ENCODE data around the gene DDX3X. TPM values are rescaled to one million over a fixed set of nuclear protein-coding genes. Genes with fewer than 3 reads are reported as not detected.

Gene DDX3X
- total and polyA plus RNA-seq, 12 donors = 36.8 to 247 (median 153) TPM

DNA sequence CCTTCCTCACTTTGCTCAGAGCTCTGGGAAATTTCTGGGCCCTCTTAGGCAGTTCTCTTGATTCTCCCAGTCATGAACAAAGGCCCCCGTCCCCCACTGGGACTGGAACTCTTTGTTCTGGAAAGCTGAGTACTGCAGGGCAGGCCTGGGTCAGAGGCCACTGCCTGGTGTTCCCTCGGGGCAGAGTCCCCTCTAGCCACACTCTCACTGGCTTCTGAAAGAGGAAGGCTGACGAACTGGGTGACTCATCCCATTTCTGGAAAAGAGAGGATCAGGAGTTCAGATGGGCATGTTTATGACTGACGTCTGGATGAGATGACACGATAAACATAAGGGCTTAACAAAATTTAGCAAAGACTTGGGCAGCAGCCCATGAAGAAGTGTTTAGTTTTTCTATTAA is 47.7 kb downstream of the DDX3X start:
- Histone ChIP-seq H3K36me3 (no peaks in the 10 kb centered on the region), H3K27ac (peak overlapping the region in 1 of 10 donors; percentile 78), H3K4me3 (no peak overlapping the region), H3K27me3 (peaks cover 0 to 9% (median 0%) of the 10 kb centered on the region in 7 donors), H3K9me3 (no peaks in the 10 kb centered on the region), H3K4me1 (peaks cover 0 to 15% (median 0%) of the 10 kb centered on the region in 9 donors)
- intact Hi-C loops (cut with DNase I) = no loop called here
- 67 to 73% methylated on average over 5 of the region's 5 CpGs for WGBS, 2 donors
- TF ChIP-seq, protein P1, sequence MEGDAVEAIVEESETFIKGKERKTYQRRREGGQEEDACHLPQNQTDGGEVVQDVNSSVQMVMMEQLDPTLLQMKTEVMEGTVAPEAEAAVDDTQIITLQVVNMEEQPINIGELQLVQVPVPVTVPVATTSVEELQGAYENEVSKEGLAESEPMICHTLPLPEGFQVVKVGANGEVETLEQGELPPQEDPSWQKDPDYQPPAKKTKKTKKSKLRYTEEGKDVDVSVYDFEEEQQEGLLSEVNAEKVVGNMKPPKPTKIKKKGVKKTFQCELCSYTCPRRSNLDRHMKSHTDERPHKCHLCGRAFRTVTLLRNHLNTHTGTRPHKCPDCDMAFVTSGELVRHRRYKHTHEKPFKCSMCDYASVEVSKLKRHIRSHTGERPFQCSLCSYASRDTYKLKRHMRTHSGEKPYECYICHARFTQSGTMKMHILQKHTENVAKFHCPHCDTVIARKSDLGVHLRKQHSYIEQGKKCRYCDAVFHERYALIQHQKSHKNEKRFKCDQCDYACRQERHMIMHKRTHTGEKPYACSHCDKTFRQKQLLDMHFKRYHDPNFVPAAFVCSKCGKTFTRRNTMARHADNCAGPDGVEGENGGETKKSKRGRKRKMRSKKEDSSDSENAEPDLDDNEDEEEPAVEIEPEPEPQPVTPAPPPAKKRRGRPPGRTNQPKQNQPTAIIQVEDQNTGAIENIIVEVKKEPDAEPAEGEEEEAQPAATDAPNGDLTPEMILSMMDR (IDR thresholded peaks at IDR 0.05) = no peak
- ATAC-seq (peak in 5 of 8 donors; percentile 41 to 79 (median 61)), DNase-seq (peak in 1 of 2 donors; percentile 8)

DNA sequence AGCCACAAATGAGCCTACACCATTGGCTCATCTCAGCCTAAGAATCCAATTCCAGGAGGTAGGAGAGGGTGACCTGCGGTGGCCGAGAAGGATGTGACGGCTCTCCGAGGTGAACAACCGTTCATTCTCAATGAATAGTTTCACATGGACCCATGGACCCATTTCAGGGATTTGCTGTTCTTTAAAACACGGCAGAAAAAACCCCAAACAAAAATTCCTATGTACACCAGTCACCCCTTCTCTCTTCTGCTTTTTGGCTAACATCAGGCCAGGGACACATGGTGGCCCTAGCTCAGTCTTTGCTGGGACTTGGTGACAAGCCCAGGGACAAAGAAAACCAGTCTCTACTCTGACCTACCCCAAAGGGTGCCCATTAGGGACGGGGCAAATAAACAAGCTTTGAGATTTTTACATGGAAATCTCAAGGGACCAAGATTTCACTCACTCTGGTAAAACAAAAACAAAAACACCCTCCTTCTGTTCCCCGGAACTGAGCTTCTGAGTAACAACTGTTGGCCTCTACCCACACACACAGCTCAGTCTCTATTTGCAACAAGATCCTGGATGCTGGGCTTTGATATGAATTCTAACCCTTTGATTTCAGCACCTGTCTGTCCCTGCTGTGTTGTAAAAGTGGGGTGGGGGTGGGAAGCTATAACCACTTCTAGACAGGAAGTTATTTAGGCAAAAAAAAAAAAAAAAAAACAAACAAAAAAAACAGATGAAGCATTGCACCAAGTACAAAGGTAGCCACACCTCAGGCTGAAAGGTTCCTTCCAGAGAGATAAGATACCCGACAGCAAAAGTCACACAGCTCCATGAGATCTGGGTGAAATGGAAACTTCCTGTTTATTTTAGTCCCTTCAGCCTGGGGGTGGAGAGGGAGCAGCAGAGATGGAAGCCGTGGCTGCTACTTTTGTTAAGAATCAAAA is 49.0 kb downstream of the DDX3X start:
- WGBS, 2 donors = 64 to 70% methylated on average over 10 of the region's 10 CpGs
- Histone ChIP-seq H3K27me3 (peaks cover 0 to 9% (median 0%) of the 10 kb centered on the region in 7 donors), H3K36me3 (no peaks in the 10 kb centered on the region), H3K9me3 (no peaks in the 10 kb centered on the region), H3K4me1 (peaks cover 0 to 15% (median 0%) of the 10 kb centered on the region in 9 donors), H3K27ac (peak overlapping the region in 2 of 10 donors; percentile 22 to 78), H3K4me3 (no peak overlapping the region)
- TF ChIP-seq, protein P1 (IDR thresholded peaks at IDR 0.05) = no peak
- intact Hi-C loops (cut with DNase I) = no loop called here
- ATAC-seq = peak in 2 of 8 donors; percentile 40 to 57
- no peak for DNase-seq

DNA sequence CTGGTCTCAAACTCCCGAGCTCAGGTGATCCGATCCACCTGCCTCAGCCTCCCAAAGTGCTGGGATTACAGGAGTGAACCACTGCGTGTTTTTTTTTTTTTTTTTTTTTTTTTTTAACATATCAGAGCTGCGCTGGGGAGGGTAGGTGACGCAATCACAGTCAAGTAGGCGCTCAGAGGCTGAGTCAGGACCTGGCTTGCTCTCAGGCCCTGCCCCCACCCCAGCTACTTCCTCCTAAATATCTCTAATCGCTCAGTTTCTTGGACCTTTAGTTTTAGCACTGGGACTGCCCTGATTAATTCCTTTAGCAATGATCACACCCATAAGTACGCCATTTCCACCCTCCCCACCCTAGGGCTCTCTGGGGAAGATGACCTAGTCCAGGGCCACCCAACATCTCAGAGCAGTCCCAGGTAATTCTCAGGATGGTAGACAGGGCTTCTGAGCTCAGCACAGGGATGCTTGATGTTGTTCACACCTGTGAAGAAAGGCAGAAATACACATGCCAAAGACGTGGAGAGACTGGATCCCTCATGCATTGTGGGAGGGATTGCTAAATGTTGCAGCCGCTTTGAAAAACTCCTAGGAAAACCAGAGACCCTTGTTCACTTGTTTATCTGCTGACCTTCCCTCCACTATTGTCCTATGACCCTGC is 50.2 kb downstream of the DDX3X start:
- no peak overlapping the region for H3K4me3 ChIP-seq
- DNase-seq (peak; percentile 59 to 60), ATAC-seq (peak; percentile 69 to 95 (median 84))
- TF ChIP-seq, protein P1 (IDR thresholded peaks at IDR 0.05) = no peak
- H3K9me3 ChIP-seq = no peaks in the 10 kb centered on the region
- H3K27ac ChIP-seq = peak overlapping the region in 1 of 10 donors; percentile 78
- peaks cover 0 to 13% (median 0%) of the 10 kb centered on the region in 7 donors for H3K27me3 ChIP-seq
- 69 to 72% methylated on average over 6 to 9 of the region's 10 CpGs for WGBS, 2 donors
- H3K4me1 ChIP-seq = peaks cover 0 to 15% (median 0%) of the 10 kb centered on the region in 9 donors
- H3K36me3 ChIP-seq = no peaks in the 10 kb centered on the region
- intact Hi-C loops (cut with DNase I) = no loop called here

DNA sequence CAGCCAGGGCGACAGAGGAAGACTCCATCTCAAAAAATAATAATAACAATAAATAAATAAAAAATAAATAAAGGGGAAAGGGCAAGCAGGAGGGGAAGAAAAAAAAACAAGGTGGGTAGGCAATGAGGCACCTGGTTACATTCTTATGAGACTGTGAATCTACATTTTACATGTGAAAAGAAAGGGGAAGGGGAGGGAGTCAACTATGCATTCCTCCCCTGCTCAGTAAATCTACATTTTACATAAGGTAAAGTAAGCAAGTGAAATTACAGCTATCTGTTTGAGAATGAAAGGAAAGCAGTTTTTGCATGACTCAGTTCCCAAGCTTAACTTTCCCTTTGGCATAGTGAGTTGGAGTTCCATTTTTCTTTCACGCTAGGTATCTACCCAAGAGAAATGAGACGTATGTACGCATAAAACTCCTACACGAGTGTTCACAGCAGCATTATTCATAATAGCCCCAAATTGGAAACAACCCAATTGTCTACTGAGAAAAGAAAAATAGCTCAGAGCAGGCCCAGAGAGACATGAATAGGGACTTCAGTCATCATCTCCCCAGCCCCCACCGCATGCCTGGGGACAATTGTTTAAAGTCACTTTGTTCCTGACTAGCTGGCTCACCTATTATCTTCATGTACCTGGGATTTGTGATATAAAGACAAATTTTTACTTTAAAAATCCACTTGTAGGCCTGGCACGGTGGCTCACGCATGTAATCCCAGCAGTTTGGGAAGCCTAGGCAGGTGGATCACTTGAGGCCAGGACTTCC is 52.4 kb downstream of the DDX3X start:
- 85 to 86% methylated on average over 8 of the region's 8 CpGs for WGBS, 2 donors
- DNase-seq (no peak), ATAC-seq (no peak)
- TF ChIP-seq, protein P1 (IDR thresholded peaks at IDR 0.05) = no peak
- Histone ChIP-seq H3K9me3 (no peaks in the 10 kb centered on the region), H3K4me1 (peaks cover 0 to 15% (median 0%) of the 10 kb centered on the region in 9 donors), H3K4me3 (no peak overlapping the region), H3K27ac (no peak overlapping the region), H3K36me3 (no peaks in the 10 kb centered on the region), H3K27me3 (peaks cover 0 to 12% (median 0%) of the 10 kb centered on the region in 7 donors)
- intact Hi-C loops (cut with DNase I) = no loop called here
